ENCODE results near the gene STRIT1.

STRIT1 gene

DNA sequence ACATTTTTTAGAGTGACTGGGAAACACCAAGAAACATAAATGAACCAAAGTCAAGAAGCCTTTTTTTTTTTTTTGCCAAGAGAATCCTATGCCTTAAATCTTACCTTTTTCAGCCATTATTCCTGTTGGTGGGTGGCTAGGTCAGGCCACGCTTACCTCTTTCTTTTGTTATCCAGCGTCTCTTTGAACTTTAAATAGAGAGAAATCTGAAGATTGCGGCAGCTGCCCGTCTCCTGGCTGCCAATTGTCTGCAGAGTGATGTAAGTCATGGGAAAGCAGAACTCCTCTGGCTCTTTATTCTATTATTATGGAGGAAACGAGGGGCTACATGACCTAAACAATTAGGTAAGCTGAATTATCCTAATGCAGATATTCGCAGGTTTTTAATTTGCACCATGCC lies at the start of gene STRIT1:
Gene STRIT1, minus strand, starts transcription at position 168 of the 400 bp plus-strand sequence.
- no peak for DNase-seq

GRCh38 chr3:155342344-155342743 lies 48.9 kb upstream of the STRIT1 start:
- DNase-seq: no peak

DNA sequence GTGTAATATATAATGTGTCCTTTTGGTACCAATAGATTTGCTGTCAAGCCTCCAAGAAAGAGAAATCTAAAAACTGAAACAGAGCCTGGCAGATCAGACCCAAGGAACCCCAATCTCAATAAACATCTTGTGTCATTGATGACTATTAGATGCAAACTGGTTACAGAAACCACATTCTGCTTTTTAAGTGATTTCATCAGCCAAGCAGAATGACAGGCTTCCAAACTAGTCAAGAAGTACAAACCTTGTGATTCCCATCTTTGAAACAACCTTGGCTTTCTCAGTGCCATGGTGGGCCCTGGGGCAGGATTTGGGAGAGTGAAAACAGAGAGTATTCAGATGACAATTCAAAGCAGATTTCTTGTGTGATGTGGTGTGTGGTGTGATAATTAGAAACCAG lies 45.6 kb upstream of the STRIT1 start:
- no peak for DNase-seq

DNA sequence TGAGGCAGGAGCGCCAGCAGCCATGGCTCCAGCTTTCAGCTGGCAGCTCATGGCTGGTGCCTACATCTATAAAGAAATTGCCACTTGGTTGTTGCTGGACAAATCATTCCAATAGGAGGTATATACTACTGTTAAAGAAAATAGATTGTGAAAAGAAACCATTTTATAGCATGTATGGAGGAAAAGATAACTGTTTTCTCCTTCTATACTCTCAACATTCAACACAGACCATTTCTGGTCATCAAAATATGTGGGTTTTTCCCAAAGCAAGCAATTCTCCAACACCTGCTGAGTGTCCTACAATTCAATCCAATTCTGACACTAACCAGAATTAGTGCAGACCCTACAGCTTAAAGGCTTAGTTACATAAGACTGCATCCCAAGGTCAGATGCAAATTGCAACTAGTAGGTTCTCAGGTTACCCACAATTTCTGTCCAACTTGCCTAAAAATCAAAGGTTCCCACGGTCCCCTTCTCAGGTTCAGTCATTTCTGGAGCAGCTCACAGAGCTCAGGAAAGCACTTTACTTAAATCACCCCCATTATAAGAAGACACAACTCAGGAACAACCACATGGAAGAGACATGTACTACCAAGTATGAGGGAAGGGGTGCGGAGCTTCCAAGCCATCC lies 42.4 kb upstream of the STRIT1 start:
- DNase-seq: no peak

DNA sequence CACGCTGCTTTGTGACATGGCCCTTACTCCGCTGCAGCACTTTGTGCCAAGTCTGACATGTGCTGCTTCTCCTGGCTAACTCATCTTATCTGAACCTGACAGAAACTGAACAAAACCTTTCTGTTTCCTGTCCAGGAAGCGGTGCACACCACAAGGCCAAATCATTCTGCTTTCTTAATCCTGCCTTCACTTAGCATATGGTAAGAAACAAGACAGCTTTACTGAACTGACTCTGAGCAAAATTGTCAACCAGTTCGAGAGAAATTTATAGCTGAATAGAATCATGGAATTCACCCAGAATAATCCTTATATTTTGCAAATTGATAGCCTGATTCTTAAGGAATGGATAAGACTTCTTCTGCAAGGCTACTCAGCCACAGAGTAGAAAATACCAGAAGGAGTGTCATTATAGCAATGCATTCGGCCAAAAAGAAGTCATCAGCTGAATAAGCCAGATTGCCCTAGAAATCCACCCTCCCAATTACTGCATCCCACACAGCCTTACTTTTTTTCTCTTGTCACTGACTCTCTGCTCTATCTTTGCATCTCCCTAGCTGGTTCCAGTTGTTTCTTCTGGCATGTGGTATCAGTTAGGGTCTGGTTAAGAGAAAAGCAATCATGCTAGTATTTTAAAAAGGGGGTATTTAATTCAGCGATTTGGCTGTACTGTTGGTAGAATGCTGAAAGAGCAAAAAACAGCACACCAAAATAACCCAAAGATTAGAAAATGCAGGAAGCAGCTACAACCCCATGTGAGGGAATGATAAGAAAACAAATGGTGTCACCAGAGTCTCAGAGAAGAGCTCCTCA lies 41.6 kb upstream of the STRIT1 start:
- DNase-seq: no peak

GRCh38 chr3:155334215-155334913 lies 40.9 kb upstream of the STRIT1 start:
- no peak for DNase-seq

- DNase-seq: no peak
These were observed 39.2 kb upstream of the STRIT1 start for GRCh38 chr3:155332716-155333115.

DNA sequence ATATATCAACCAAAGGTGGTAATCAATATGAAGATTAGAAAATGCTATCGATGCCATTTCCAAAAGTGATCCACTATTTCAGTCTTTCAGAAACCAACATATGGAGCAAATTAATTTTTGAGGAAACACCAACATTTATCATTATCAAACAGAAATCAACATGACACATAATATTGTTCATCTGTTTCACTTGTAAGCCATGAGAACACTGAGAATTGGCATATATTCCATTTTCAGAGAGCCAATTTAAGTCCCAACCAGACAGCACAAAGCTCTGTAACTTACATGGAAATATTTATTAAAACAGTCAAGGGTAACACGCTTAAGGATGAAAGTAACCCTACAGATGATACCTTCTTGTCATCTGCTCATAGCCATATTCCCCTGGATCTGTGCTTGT lies 37.6 kb upstream of the STRIT1 start:
- no peak for DNase-seq

DNA sequence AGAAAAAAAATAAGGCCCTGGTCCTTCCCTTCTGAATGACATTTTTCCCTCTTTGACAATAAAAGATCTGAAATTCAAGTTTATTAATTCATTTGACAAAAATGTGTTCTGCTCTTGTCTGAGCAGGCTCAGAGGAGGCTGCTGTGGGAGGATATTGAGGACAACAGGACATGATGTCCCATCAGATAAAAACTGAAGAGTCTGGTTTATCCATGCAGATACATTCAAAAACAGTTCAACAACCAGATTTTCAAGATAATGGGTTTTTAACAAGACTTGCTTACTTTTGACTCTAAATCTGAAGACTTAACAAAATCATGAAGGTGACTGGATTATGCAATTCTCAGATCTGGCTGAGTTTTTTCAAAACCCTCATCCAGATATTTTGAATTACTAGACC lies 36.9 kb upstream of the STRIT1 start:
- DNase-seq: no peak

DNA sequence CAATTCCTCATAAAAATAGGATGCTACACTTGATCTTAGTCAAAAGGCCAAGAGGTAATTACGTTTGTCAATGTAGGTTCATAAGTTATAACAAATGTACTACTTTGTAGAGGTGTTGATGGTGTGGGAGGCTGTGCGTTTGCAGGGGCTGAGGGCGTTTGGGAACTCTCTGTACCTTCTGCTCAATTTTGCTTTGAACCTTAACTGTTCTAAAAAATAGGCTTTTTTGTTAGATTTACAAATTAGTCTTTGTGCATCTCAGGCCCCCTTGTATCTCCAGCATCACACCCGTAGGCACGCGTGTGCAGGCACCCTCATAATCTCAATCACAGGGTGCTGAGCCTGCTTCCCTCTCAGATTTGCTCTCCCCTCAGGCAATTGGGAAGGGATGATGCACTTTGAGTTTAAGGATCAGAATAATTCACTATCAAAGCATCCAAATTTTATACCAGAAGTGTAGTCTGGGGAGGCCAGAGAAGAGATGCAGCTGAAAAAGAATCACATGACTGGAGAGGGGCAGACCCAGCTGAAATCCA lies 36.1 kb upstream of the STRIT1 start:
- no peak for DNase-seq

DNA sequence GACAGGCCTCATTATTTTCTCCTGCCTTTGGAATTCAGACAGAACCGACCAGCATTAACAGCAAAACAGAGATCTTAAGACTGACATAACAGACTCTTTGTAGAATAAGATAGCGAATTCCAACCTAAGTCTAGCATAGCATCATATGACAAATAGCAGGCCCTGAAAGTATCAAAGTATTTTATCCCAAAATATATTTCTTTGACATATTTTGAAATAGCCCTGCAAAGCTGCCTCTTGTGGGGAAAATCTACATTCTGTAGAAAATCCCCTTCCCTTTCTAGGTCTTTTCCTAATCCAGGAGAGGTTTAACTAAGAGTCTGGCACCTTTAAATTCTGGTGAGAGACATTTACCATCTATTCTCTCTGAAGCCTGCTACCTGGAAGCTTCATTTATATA lies 34.4 kb upstream of the STRIT1 start:
- no peak for DNase-seq

DNA sequence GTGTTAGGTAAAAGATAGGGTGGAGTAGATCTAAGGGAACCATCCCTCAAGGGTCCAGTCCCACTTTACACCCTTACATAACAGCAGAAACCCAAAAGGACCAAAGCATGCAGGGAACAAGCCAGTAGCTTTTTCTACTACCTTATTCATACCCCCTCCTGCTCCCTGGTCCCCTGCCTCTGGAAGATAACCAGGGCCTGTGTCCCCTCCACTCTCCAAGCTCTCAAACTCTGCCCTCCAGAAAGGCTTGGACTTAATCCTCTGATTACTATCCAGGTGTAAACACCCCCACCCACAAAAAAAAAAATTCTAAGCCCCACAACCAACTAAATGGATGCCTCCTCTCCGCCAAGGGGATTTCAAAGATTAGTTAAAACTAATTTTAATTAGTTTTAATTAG lies 33.9 kb upstream of the STRIT1 start:
- DNase-seq: no peak

DNA sequence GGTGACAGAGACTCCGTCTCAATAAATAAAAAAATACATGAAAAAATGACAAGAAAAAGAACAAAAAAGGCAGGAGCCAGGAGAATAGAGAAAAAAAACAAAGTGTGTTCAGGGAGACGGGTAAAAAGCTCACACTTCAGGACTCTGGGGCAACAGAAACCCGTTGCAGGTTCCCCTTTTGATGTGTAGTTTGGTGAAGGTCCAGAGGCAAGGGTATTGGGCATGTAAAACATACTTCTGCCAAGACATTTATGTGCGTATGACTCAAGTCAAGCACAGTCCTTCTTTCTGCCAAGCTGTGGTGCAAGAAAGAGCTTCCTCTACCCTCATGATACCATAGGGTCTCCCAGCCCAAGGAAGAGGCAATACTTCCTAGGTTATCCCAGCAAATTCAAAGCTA lies 33.4 kb upstream of the STRIT1 start:
- no peak for DNase-seq

GRCh38 chr3:155326244-155326643 lies 32.8 kb upstream of the STRIT1 start:
- DNase-seq: no peak

GRCh38 chr3:155325263-155325835 lies 31.9 kb upstream of the STRIT1 start:
- DNase-seq: no peak

DNA sequence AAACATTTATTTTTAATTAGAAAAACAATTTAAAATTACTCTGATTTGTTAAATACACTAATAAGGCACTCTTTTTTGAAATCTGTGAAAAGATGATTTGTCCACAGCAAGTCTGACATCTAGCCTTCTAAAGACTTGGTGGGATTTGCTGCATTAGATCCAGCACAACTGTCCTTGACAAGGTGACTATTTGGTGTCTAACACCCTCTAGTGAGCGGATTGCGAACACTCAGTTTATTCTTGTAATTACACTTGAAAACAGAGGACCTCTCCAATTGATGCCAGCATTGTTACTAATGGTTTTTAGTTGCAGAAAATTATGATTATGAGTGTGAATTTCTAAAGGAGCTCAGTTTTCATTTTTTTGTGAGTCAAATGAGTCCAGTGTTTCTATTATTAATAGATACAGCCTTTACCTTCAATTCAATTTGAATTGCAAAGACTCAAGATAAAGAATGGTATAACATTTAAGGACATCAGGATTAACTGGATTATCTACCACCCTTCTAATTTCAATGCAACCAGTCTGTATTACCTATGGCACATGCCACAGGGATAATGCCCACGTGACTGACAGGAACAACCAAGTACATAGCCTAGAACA lies 29.7 kb upstream of the STRIT1 start:
- peak; percentile 64 for DNase-seq

DNA sequence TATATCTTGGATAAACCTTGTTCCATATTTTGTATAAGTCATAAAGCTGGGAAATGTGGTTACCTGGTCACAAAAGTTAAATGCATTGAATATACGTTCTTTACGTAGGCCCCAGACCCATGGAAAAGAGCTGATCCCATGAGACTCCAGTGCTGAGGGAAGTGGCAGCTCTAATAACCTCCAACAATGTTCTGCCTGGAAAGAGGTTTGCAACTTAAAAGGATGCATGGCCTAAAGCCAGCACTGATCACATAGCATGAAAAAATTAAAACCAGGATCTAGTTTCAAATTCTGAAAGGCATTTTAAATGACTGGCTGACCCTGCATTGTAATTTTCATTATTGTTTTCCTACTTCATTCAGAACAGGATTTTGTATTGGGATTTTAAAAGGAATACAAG lies 27.9 kb upstream of the STRIT1 start:
- DNase-seq: no peak

- DNase-seq: no peak
These were observed 27.5 kb upstream of the STRIT1 start for GRCh38 chr3:155320934-155321333.

DNA sequence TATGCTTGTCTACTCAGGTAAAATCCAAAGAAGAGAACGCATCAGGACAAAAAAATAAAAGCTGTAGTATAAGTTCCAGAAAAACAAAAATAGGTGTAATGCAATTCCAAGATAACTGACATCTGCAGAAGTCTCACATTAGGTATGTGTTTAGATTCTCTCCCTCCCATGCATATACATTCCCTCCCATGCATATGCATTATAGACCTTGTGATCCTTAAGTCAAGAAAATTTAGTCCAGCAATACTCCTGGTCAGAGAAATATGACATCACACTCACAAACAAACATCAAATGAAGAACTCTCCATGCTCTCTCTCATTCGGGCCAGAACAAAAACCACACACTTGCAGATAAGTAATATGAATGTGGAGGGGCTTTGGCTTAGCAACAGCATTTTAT lies 25.3 kb upstream of the STRIT1 start:
- no peak for DNase-seq

GRCh38 chr3:155317211-155317610 lies 23.7 kb upstream of the STRIT1 start:
- no peak for DNase-seq

DNA sequence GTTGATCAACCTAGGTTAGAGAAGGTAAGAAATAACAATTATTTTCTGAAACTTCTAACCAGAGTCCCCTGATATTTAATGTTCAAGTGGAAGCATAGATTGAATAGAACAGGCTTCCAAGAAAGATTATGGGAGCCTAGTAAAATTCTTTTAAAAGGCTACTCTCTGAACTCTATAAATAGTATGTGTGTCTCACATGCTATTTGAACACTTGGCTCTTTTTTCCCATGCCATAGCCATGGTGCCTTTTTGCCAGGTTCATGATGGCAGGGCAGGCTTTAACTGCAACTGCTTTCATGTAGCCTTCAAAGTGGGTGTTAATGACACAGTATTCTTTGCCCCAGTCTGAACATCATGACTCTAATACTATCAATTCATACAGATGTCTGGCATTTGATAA lies 22.9 kb upstream of the STRIT1 start:
- no peak for DNase-seq

GRCh38 chr3:155313916-155314315 lies 20.4 kb upstream of the STRIT1 start:
- DNase-seq: no peak

DNA sequence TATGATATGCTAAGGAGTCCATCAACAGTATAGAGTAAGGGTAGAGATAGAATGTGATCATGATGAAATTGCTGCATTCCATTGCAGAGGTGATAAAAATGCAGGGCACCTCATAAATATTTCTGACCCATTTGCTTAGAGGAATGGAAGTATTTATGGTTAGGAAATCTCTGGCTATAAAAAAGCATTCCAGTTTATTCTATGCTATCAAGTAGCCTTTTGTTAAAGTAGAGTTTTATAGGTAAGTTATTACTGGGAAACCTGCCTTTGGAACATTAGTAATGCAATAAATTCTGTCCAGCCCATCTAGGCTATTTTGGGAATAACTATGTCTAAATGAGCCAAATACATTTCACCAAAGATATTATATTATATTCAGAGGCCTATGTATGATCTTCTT lies 19.8 kb upstream of the STRIT1 start:
- no peak for DNase-seq
